K562 (cell line): ENCODE data around the gene KNSTRN. TPM values are rescaled to one million over a fixed set of nuclear protein-coding genes. Genes with fewer than 3 reads are reported as not detected.

ENCODE experiments used
- CCNT2 ChIP-seq: IDR thresholded peaks from 2 replicates; pipeline ENCODE4 v1.6.1; 2011; ENCODE audit warnings: borderline replicate concordance, low read depth, mild to moderate bottlenecking, moderate library complexity, mixed read lengths, low read length; ENCODE audit not compliant: insufficient read length; ENCODE audit errors: extremely low read depth
- EZH2 ChIP-seq: IDR thresholded peaks from 2 replicates; pipeline ENCODE4 v1.6.1; 2012; ENCODE audit warnings: low read depth, mild to moderate bottlenecking, inconsistent platforms, low read length, borderline replicate concordance
- FIP1L1 ChIP-seq: fragments of 200-400 bp; formaldehyde crosslinking; IDR thresholded peaks from 2 replicates; pipeline ENCODE4 v1.6.1; 2018; ENCODE audit warnings: mild to moderate bottlenecking, low read depth, low read length; ENCODE audit not compliant: poor library complexity, severe bottlenecking
- KDM5B ChIP-seq: fragments of 200-600 bp; sonication (generic); IDR thresholded peaks from 2 replicates; pipeline ENCODE4 v1.6.1; 2012; ENCODE audit warnings: low read depth, mild to moderate bottlenecking, moderate library complexity, low read length, control low read depth, inconsistent platforms; ENCODE audit not compliant: insufficient replicate concordance
- L3MBTL2 ChIP-seq: fragments of 450-650 bp; IDR thresholded peaks from 2 replicates; pipeline ENCODE4 v1.6.1; 2016; ENCODE audit warnings: mild to moderate bottlenecking, moderate library complexity
- MAZ ChIP-seq, 2 experiments: fragments of 450-650 bp in 1 of 2; sonication (generic) in 1 of 2; formaldehyde crosslinking; IDR thresholded peaks in 1 of 2; conservative IDR thresholded peaks in 1 of 2; 2 replicates each; pipeline versions ENCODE4 v1.4.0 to v1.5.0; 2020; ENCODE audit warnings: mild to moderate bottlenecking in 1 of 2, missing genetic modification reagents in 1 of 2
- MTA1 ChIP-seq: fragments of 450-650 bp; IDR thresholded peaks from 2 replicates; pipeline ENCODE4 v1.6.1; 2017; ENCODE audit warnings: borderline replicate concordance
- NCOA6 ChIP-seq: fragments of 450-650 bp; IDR thresholded peaks from 2 replicates; pipeline ENCODE4 v1.6.1; 2017; ENCODE audit warnings: mild to moderate bottlenecking
- NRF1 ChIP-seq, 2 experiments: fragments of 450-650 bp; IDR thresholded peaks in 1 of 2; conservative IDR thresholded peaks in 1 of 2; 2 replicates each; pipeline ENCODE4 v1.6.1; 2014; ENCODE audit warnings: mild to moderate bottlenecking in 2 of 2
- PHF20 ChIP-seq: fragments of 450-650 bp; IDR thresholded peaks from 2 replicates; pipeline ENCODE4 v1.6.1; 2018; ENCODE audit not compliant: partially characterized antibody
- PHF8 ChIP-seq: fragments of 200-600 bp; sonication (generic); IDR thresholded peaks from 2 replicates; pipeline ENCODE4 v1.6.1; 2012; ENCODE audit warnings: mixed run types, mild to moderate bottlenecking, inconsistent platforms, low read length, moderate library complexity, borderline replicate concordance
- POLR2B ChIP-seq: fragments of 450-650 bp; IDR thresholded peaks from 2 replicates; pipeline ENCODE4 v1.6.1; 2018; ENCODE audit warnings: low read depth; ENCODE audit not compliant: partially characterized antibody
- RBM25 ChIP-seq: fragments of 200-400 bp; formaldehyde crosslinking; IDR thresholded peaks from 2 replicates; pipeline ENCODE4 v1.6.1; 2018; ENCODE audit warnings: low read length, low read depth, moderate library complexity; ENCODE audit not compliant: severe bottlenecking
- SIN3A ChIP-seq, 2 experiments: fragments of 150-350 bp in 1 of 2; IDR thresholded peaks; 2 replicates each; pipeline ENCODE4 v1.6.1; 2011 to 2016; ENCODE audit warnings: borderline replicate concordance in 2 of 2, low read depth in 2 of 2, low read length in 2 of 2, mild to moderate bottlenecking in 2 of 2, moderate library complexity in 2 of 2; ENCODE audit not compliant: control insufficient read depth in 1 of 2
- SLC30A9 ChIP-seq: fragments of 250-450 bp; sonication (Bioruptor Pico); IDR thresholded peaks from 2 replicates; pipeline ENCODE4 v1.8.0; 2022; ENCODE audit warnings: mild to moderate bottlenecking, moderate library complexity
- SMAD4 ChIP-seq: fragments of 250-450 bp; sonication (Bioruptor Pico); conservative IDR thresholded peaks from 2 replicates; pipeline ENCODE4 v1.8.0; 2021; ENCODE audit warnings: inconsistent platforms, mild to moderate bottlenecking, moderate library complexity
- ZBTB7A ChIP-seq: IDR thresholded peaks from 2 replicates; pipeline ENCODE4 v1.6.1; 2011; ENCODE audit warnings: low read depth, mild to moderate bottlenecking, low read length, moderate library complexity, borderline replicate concordance; ENCODE audit not compliant: control insufficient read depth
- ZFX ChIP-seq: sonication (generic); formaldehyde crosslinking; IDR thresholded peaks from 2 replicates; pipeline ENCODE4 v1.8.0; 2022; ENCODE audit warnings: mild to moderate bottlenecking, missing genetic modification reagents, moderate library complexity
- ZNF165 ChIP-seq: fragments of 250-450 bp; sonication (Bioruptor Pico); IDR thresholded peaks from 2 replicates; pipeline ENCODE4 v1.4.0; 2020; ENCODE audit warnings: borderline replicate concordance
- polyA plus RNA-seq, 8 experiments: library from polyadenylated mRNA; depleted of rRNA in 4 of 8; stranded (reverse) in 5 of 8; unstranded in 3 of 8; fragments of >200 nt; fragmentation: Nextera tagmentation in 2 of 8; fragmentation: Illumina TruSeq in 1 of 8; extraction: Ambion mirVana in 2 of 8; extraction: Trizol in 1 of 8; gene quantifications; 2 replicates each; pipeline versions ENCODE4 v1.2.1 to v1.2.3, GENCODE V29; 2011 to 2014; ENCODE audit warnings: inconsistent platforms in 1 of 8, missing spikeins in 1 of 8
- total RNA-seq, 7 experiments: library from RNA; depleted of rRNA in 6 of 7; stranded (reverse); fragments of >200 nt in 6 of 7; fragmentation: Illumina TruSeq in 2 of 7; extraction: Trizol in 2 of 7; gene quantifications; 2 replicates each; pipeline versions ENCODE4 v1.2.1 to v1.2.3, GENCODE V29; 2011 to 2021; ENCODE audit warnings: low replicate concordance in 1 of 7
- TF ChIP-seq, protein P1 (sequence below): fragments of 250-450 bp; sonication (Bioruptor Pico); IDR thresholded peaks from 2 replicates; pipeline ENCODE4 v1.9.0; 2021; ENCODE audit warnings: mild to moderate bottlenecking, inconsistent platforms
- TF ChIP-seq, protein P2 (sequence below), 2 experiments: fragments of 450-650 bp in 1 of 2; sonication (generic) in 1 of 2; formaldehyde crosslinking; conservative IDR thresholded peaks; 2 replicates each; pipeline versions ENCODE4 v1.4.0 to v1.8.1; 2020 to 2022; ENCODE audit warnings: mild to moderate bottlenecking in 1 of 2, missing genetic modification reagents in 1 of 2
- TF ChIP-seq, protein P3 (sequence below): fragments of 450-650 bp; formaldehyde crosslinking; IDR thresholded peaks from 2 replicates; pipeline ENCODE4 v1.4.0; 2020; ENCODE audit warnings: mild to moderate bottlenecking, moderate library complexity

Gene KNSTRN
- total and polyA plus RNA-seq, 9 of the 15 experiments (the other 6 are each of a cell fraction or from before 2014, with no cell fraction given), result 48.7 to 88.2 (median 66.3) TPM

DNA sequence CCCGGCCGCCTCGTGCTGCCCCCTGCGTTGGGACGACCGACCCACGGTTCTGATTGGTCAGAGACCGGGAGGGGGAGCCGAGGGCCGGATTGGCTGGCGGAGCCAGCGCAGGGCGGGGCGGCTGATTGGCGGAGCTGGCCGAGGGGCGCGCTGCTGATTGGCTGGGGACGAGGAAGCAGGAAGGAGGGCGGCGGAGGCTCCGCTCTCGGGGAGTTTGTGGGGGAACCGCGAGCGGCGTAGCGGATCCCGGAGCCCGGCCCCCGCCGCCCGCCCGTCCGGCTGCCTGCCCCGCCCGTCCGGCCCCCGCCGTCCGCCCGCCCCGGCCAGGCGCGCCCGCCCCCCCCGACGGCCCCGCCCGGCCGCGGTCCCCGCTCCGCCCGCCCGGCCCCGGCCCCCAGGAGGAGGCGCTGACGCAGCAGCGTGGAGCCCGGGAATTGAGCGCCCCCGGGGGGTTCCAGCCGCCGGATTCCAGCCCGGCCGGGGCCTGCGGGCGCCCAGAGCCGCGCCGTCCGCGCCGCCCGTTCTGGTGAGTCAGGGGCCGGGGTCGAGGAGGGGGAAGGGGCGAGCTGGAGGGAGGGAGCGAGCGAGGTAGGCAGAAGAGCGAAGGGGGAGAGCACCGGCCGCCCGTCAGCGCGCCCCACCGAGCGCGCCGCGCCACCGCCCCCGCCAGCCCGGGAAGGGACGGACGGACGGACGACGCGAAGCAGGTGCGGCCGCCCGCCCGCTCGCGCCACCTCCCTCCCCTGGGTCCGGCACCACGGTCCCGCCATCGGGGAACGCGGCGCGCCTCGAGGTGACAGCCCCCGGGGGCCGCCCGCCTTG lies 58.4 kb downstream of the KNSTRN start, which contains the start of gene BAHD1 (continued):
- TF ChIP-seq SLC30A9 (no peak), CCNT2 (peak; percentile 52), POLR2B (no peak), L3MBTL2 (peak; percentile 18; the same call in 1 of the 2 replicates), ZBTB7A (peak; percentile 94), ZFX (CRISPR knock-in tag) (peak; percentile 19; the same call in 1 of the 2 replicates), NRF1 (conservative IDR thresholded peaks at IDR 0.05 in 1 of 2, IDR thresholded peaks at IDR 0.05 in 1 of 2) (peak; percentile 51 to 64; a peak in 3 of 4 replicates), MAZ (CRISPR knock-in tag; conservative IDR thresholded peaks at IDR 0.05 in 1 of 2, IDR thresholded peaks at IDR 0.05 in 1 of 2) (peak; percentile 49 to 85), PHF20 (no peak), SMAD4 (CRISPR knock-in tag) (0 out of 2 replicates have a peak, but pooled peaks have one; percentile 25), EZH2 (no peak), NCOA6 (peak; percentile 47; the same call in 1 of the 2 replicates), ZNF165 (no peak), FIP1L1 (peak; percentile 42), RBM25 (peak; percentile 97), MTA1 (no peak), SIN3A (IDR thresholded peaks at IDR 0.05; ENCODE audit: borderline replicate concordance in 2 of 2, control insufficient read depth in 1 of 2, low read depth in 2 of 2, low read length in 2 of 2) (peak in 1 of 2 experiments; percentile 55; a peak in 2 of 4 replicates), PHF8 (peak; percentile 34; the same call in 1 of the 2 replicates), KDM5B (peak; percentile 11)
- TF ChIP-seq, protein P1, sequence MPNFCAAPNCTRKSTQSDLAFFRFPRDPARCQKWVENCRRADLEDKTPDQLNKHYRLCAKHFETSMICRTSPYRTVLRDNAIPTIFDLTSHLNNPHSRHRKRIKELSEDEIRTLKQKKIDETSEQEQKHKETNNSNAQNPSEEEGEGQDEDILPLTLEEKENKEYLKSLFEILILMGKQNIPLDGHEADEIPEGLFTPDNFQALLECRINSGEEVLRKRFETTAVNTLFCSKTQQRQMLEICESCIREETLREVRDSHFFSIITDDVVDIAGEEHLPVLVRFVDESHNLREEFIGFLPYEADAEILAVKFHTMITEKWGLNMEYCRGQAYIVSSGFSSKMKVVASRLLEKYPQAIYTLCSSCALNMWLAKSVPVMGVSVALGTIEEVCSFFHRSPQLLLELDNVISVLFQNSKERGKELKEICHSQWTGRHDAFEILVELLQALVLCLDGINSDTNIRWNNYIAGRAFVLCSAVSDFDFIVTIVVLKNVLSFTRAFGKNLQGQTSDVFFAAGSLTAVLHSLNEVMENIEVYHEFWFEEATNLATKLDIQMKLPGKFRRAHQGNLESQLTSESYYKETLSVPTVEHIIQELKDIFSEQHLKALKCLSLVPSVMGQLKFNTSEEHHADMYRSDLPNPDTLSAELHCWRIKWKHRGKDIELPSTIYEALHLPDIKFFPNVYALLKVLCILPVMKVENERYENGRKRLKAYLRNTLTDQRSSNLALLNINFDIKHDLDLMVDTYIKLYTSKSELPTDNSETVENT (CRISPR knock-in tag), result peak; percentile 59; the same call in 1 of the 2 replicates
- TF ChIP-seq, protein P2, sequence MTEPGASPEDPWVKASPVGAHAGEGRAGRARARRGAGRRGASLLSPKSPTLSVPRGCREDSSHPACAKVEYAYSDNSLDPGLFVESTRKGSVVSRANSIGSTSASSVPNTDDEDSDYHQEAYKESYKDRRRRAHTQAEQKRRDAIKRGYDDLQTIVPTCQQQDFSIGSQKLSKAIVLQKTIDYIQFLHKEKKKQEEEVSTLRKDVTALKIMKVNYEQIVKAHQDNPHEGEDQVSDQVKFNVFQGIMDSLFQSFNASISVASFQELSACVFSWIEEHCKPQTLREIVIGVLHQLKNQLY (CRISPR knock-in tag; conservative IDR thresholded peaks at IDR 0.05), result no peak
- TF ChIP-seq, protein P3, sequence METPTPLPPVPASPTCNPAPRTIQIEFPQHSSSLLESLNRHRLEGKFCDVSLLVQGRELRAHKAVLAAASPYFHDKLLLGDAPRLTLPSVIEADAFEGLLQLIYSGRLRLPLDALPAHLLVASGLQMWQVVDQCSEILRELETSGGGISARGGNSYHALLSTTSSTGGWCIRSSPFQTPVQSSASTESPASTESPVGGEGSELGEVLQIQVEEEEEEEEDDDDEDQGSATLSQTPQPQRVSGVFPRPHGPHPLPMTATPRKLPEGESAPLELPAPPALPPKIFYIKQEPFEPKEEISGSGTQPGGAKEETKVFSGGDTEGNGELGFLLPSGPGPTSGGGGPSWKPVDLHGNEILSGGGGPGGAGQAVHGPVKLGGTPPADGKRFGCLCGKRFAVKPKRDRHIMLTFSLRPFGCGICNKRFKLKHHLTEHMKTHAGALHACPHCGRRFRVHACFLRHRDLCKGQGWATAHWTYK (CRISPR knock-in tag), result 0 out of 2 replicates have a peak, but pooled peaks have one; percentile 39
